ENCODE data around the gene FNBP1L.

GRCh38 chr1:93475681-93476080 is 27.8 kb downstream of the FNBP1L start:
- TF ChIP-seq, protein P1, sequence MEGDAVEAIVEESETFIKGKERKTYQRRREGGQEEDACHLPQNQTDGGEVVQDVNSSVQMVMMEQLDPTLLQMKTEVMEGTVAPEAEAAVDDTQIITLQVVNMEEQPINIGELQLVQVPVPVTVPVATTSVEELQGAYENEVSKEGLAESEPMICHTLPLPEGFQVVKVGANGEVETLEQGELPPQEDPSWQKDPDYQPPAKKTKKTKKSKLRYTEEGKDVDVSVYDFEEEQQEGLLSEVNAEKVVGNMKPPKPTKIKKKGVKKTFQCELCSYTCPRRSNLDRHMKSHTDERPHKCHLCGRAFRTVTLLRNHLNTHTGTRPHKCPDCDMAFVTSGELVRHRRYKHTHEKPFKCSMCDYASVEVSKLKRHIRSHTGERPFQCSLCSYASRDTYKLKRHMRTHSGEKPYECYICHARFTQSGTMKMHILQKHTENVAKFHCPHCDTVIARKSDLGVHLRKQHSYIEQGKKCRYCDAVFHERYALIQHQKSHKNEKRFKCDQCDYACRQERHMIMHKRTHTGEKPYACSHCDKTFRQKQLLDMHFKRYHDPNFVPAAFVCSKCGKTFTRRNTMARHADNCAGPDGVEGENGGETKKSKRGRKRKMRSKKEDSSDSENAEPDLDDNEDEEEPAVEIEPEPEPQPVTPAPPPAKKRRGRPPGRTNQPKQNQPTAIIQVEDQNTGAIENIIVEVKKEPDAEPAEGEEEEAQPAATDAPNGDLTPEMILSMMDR (IDR thresholded peaks at IDR 0.05) = no peak
- no peak for TF ChIP-seq EP300 (IDR thresholded peaks at IDR 0.05)
